HFF-Myc (cell line): Measurements from ENCODE around the gene GRB7.

Experiments used
- DNase-seq: peaks from one replicate; pipeline ENCODE4 v3.0.0-alpha.2; 2011; ENCODE audit warnings: low read depth; ENCODE audit errors: extremely low read depth
- H3K4me3 ChIP-seq: replicated peaks from 2 replicates; pipeline ENCODE4 v1.5.1; 2011; ENCODE audit warnings: low read depth, mild to moderate bottlenecking, control low read depth, low read length
- CTCF ChIP-seq: IDR thresholded peaks from 2 replicates; pipeline ENCODE4 v1.5.1; 2012; ENCODE audit warnings: mild to moderate bottlenecking, low read depth, low read length, control low read depth; ENCODE audit errors: missing control alignments

The GRB7 gene

GRCh38 chr17:39737760-39738567 is at the start of gene GRB7:
Gene GRB7 (plus strand): TSS chr17:39737938. CDS start chr17:39742302, 4,364 bp downstream.
- DNase-seq = no peak
- H3K4me3 ChIP-seq = no peak within 1 kb of the TSS
- no peak for TF ChIP-seq CTCF

GRCh38 chr17:39688475-39688835 is 49.3 kb upstream of the GRB7 start:
- H3K4me3 ChIP-seq = peak overlapping the region; percentile 55
- TF ChIP-seq CTCF = no peak
- no peak for DNase-seq

- H3K4me3 ChIP-seq = peak overlapping the region; percentile 55
- TF ChIP-seq CTCF = no peak
- DNase-seq = no peak
Observed at GRCh38 chr17:39688945-39689344, 48.8 kb upstream of the GRB7 start.

- no peak for TF ChIP-seq CTCF
Observed at GRCh38 chr17:39694593-39694992, 43.1 kb upstream of the GRB7 start.

GRCh38 chr17:39695089-39695474 is 42.7 kb upstream of the GRB7 start:
- no peak overlapping the region for H3K4me3 ChIP-seq
- no peak for DNase-seq
- TF ChIP-seq CTCF = no peak

More at GRCh38 chr17:39694593-39694992, 43.1 kb upstream of the GRB7 start:
- no peak for DNase-seq
- no peak overlapping the region for H3K4me3 ChIP-seq

GRCh38 chr17:39696731-39697130 is 41.0 kb upstream of the GRB7 start:
- no peak for DNase-seq
- TF ChIP-seq CTCF = no peak
- H3K4me3 ChIP-seq = no peak overlapping the region
